DND-41 (cell line): ENCODE measurements around the gene CDH10.

Source experiments
- ATAC-seq: fragments of 200-7000 bp; cut with Tn5 transposase; 3 replicates; pipeline ENCODE4 v1.9.1; 2021; ENCODE audit warnings: low read depth; ENCODE audit not compliant: insufficient read depth
- DNase-seq: peaks from one replicate; pipeline ENCODE4 v3.0.0-alpha.2; 2020
- H2AFZ ChIP-seq: 2 replicates; pipeline ENCODE4 v1.6.0; 2012; ENCODE audit warnings: low read depth, low read length
- H3K27ac ChIP-seq: 2 replicates; pipeline ENCODE4 v1.5.1; 2012; ENCODE audit warnings: low read length, inconsistent platforms
- H3K27me3 ChIP-seq: fragments of 200-600 bp; sonication (generic); 2 replicates; pipeline ENCODE4 v1.6.0; 2012; ENCODE audit warnings: low read length, mild to moderate bottlenecking, inconsistent platforms; ENCODE audit not compliant: insufficient read depth, poor library complexity
- H3K36me3 ChIP-seq: 2 replicates; pipeline ENCODE4 v1.5.1; 2012; ENCODE audit warnings: low read length, inconsistent platforms; ENCODE audit not compliant: insufficient read depth
- H3K4me1 ChIP-seq: 2 replicates; pipeline ENCODE4 v1.5.1; 2012; ENCODE audit warnings: mild to moderate bottlenecking, low read length; ENCODE audit not compliant: insufficient read depth
- H3K4me2 ChIP-seq: 2 replicates; pipeline ENCODE4 v1.6.0; 2012; ENCODE audit warnings: mild to moderate bottlenecking, moderate library complexity, low read length, inconsistent platforms; ENCODE audit not compliant: insufficient read depth
- H3K4me3 ChIP-seq, 2 experiments: fragments of 200-600 bp in 1 of 2; shearing (Covaris generic) in 1 of 2; 2 replicates each; pipeline ENCODE4 v1.5.1; 2012 to 2016; ENCODE audit warnings: inconsistent platforms in 2 of 2, low read length in 2 of 2, mild to moderate bottlenecking in 2 of 2, low read depth in 1 of 2, moderate library complexity in 1 of 2
- H3K79me2 ChIP-seq: 2 replicates; pipeline ENCODE4 v1.6.0; 2012; ENCODE audit warnings: low read length, inconsistent platforms; ENCODE audit not compliant: insufficient read depth
- H3K9ac ChIP-seq: 2 replicates; pipeline ENCODE4 v1.6.0; 2012; ENCODE audit warnings: low read depth, mild to moderate bottlenecking, inconsistent platforms, low read length, moderate library complexity
- H3K9me3 ChIP-seq: 2 replicates; pipeline ENCODE4 v1.5.1; 2012; ENCODE audit warnings: low read length, moderate library complexity, mild to moderate bottlenecking, inconsistent platforms; ENCODE audit not compliant: insufficient read depth, severe bottlenecking
- H4K20me1 ChIP-seq: 2 replicates; pipeline ENCODE4 v1.6.0; 2012; ENCODE audit warnings: low read length; ENCODE audit not compliant: insufficient read depth
- EZH2 ChIP-seq: IDR thresholded peaks from 3 replicates; pipeline ENCODE4 v1.6.1; 2012; ENCODE audit warnings: borderline replicate concordance, low read depth, mild to moderate bottlenecking, moderate library complexity, low read length, inconsistent platforms; ENCODE audit not compliant: severe bottlenecking
- TF ChIP-seq, protein P1 (sequence below): IDR thresholded peaks from 2 replicates; pipeline ENCODE4 v1.5.1; 2012; ENCODE audit warnings: borderline replicate concordance, low read length, moderate library complexity, mild to moderate bottlenecking; ENCODE audit not compliant: poor library complexity, severe bottlenecking; ENCODE audit errors: extremely low read depth

Gene CDH10

DNA sequence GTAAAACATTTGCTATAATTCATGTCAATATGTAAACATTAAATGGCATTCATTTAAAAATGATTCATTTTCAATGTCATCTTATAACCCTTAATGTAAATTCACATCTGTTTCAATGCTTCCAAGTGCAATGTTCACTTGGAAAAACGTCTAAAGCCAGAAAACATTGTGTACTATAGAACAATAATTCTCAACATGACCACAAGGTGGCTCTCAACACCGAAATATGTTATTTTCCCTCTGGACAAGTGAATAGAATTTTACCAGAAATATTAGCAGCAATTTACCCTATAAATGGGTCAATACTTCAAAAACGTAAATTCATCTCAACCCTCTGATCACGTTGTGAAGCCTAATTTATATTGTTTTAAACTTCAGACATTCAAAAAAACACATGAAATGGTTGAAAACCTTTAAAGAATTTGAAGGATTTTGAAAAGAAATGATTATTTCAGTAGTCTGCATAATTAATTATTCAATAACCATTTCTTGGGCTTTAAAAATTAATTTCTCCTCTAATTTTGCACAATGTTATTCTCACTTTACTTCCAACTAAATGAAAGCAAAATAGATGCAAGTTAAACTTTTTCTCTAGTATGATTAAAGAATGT, 11.0 kb downstream of the CDH10 start:
- H3K36me3 ChIP-seq: no peaks in the 10 kb centered on the region

DNA sequence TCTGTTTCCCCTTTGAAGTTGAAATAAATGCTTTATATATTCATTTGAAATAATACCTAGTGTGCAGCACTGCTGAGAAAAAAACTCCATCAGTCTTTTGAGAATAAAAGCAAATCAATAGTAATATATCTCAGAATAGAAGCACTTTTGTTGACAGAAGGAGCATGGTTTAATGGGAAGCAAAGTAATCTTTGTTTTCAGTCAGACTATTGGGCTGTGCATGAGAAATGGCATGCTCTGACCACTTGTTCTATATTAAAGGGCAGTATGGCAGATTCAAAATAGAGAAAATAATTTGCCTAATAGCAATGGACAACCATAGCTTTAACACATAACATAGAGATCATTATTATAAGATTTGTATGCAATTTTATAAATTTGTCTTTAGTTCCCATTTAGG, 12.4 kb downstream of the CDH10 start:
- Histone ChIP-seq H3K9me3 (no peaks in the 10 kb centered on the region), H3K4me1 (no peaks in the 10 kb centered on the region), H3K9ac (no peak overlapping the region), H3K4me2 (no peak overlapping the region), H2AFZ (no peak overlapping the region), H3K4me3 (no peak overlapping the region), H3K36me3 (no peaks in the 10 kb centered on the region), H3K27me3 (no peaks in the 10 kb centered on the region), H4K20me1 (no peaks in the 10 kb centered on the region), H3K27ac (no peak overlapping the region), H3K79me2 (no peaks in the 10 kb centered on the region)
- TF ChIP-seq, protein P1, sequence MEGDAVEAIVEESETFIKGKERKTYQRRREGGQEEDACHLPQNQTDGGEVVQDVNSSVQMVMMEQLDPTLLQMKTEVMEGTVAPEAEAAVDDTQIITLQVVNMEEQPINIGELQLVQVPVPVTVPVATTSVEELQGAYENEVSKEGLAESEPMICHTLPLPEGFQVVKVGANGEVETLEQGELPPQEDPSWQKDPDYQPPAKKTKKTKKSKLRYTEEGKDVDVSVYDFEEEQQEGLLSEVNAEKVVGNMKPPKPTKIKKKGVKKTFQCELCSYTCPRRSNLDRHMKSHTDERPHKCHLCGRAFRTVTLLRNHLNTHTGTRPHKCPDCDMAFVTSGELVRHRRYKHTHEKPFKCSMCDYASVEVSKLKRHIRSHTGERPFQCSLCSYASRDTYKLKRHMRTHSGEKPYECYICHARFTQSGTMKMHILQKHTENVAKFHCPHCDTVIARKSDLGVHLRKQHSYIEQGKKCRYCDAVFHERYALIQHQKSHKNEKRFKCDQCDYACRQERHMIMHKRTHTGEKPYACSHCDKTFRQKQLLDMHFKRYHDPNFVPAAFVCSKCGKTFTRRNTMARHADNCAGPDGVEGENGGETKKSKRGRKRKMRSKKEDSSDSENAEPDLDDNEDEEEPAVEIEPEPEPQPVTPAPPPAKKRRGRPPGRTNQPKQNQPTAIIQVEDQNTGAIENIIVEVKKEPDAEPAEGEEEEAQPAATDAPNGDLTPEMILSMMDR: no peak
- TF ChIP-seq EZH2: no peak
- DNase-seq (no peak), ATAC-seq (no peak)

More for the DNA sequence above, 11.0 kb downstream of the CDH10 start:
- Histone ChIP-seq H2AFZ (no peak overlapping the region), H3K4me3 (no peak overlapping the region), H3K9me3 (no peaks in the 10 kb centered on the region), H3K4me1 (no peaks in the 10 kb centered on the region), H3K27ac (no peak overlapping the region), H3K79me2 (no peaks in the 10 kb centered on the region), H4K20me1 (no peaks in the 10 kb centered on the region), H3K27me3 (no peaks in the 10 kb centered on the region), H3K9ac (no peak overlapping the region), H3K4me2 (no peak overlapping the region)
- peak; percentile 65; the same call in 2 of the 3 replicates for ATAC-seq
- DNase-seq: no peak
- TF ChIP-seq, protein P1: peak; percentile 70
- TF ChIP-seq EZH2: no peak

DNA sequence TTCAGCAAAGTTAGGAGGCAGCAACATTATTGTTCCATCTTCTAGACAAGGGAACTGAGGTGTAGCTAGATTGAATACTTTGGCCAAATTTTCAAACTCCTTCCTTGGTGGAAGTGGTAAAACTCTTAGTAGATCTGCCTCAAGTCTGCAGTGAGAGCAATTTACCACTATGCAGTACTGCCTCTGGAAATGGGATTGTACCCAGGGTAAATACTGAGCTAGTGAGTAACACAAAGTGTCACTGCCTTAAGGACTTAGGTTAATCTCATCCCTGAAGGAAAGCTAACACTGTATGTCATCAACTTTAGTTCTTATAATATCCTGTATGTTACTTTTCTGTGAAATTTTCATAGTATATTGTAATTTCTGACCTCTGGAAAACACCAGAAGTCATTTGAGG, 13.9 kb downstream of the CDH10 start:
- no peak overlapping the region for H3K4me3 ChIP-seq
- H3K9me3 ChIP-seq: no peaks in the 10 kb centered on the region
- H3K79me2 ChIP-seq: no peaks in the 10 kb centered on the region
- DNase-seq (no peak), ATAC-seq (no peak)
- H3K9ac ChIP-seq: no peak overlapping the region
- no peaks in the 10 kb centered on the region for H3K36me3 ChIP-seq
- H4K20me1 ChIP-seq: no peaks in the 10 kb centered on the region
- H3K27me3 ChIP-seq: no peaks in the 10 kb centered on the region
- H3K4me2 ChIP-seq: no peak overlapping the region
- no peak overlapping the region for H2AFZ ChIP-seq
- no peak for TF ChIP-seq EZH2
- TF ChIP-seq, protein P1: no peak
- no peak overlapping the region for H3K27ac ChIP-seq
- no peaks in the 10 kb centered on the region for H3K4me1 ChIP-seq

DNA sequence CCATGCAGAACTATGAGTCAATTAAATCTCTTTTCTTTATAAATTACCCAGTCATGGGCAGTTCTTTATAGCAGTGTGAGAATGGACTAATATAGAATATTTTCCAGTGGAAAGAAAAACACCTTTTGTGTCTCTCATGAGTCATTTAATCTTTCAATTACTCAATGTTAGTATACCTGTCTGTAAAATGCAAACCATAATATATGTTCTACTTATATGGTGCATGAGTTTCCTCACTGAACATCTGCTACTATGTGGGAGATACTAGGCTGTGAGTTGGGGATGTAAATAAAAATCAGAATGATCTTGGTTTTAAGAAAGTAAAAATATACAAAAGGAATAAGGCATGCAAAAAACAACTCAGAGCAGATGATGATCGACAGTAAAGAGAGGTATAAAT, 15.0 kb downstream of the CDH10 start:
- Histone ChIP-seq H3K9me3 (no peaks in the 10 kb centered on the region), H3K4me1 (no peaks in the 10 kb centered on the region), H3K4me3 (no peak overlapping the region), H3K79me2 (no peaks in the 10 kb centered on the region), H2AFZ (no peak overlapping the region), H3K27me3 (no peaks in the 10 kb centered on the region), H3K9ac (no peak overlapping the region), H3K27ac (no peak overlapping the region), H3K4me2 (no peak overlapping the region), H4K20me1 (no peaks in the 10 kb centered on the region), H3K36me3 (no peaks in the 10 kb centered on the region)
- DNase-seq: no peak
- ATAC-seq: no peak
- no peak for TF ChIP-seq EZH2
